Measurements from ENCODE around the gene ZP3.
"Not testable (repeated sequence)": the region's sequence is repeated elsewhere in the genome, so short reads cannot be mapped to it uniquely, and the experiment has no call there.

GRCh38 chr7:76395605-76395964 lies 29.2 kb upstream of the ZP3 start:
- TF ChIP-seq, protein P1, sequence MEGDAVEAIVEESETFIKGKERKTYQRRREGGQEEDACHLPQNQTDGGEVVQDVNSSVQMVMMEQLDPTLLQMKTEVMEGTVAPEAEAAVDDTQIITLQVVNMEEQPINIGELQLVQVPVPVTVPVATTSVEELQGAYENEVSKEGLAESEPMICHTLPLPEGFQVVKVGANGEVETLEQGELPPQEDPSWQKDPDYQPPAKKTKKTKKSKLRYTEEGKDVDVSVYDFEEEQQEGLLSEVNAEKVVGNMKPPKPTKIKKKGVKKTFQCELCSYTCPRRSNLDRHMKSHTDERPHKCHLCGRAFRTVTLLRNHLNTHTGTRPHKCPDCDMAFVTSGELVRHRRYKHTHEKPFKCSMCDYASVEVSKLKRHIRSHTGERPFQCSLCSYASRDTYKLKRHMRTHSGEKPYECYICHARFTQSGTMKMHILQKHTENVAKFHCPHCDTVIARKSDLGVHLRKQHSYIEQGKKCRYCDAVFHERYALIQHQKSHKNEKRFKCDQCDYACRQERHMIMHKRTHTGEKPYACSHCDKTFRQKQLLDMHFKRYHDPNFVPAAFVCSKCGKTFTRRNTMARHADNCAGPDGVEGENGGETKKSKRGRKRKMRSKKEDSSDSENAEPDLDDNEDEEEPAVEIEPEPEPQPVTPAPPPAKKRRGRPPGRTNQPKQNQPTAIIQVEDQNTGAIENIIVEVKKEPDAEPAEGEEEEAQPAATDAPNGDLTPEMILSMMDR (IDR thresholded peaks at IDR 0.05): not testable (repeated sequence)
- not testable (repeated sequence) for TF ChIP-seq EP300 (IDR thresholded peaks at IDR 0.05); POLR2A (IDR thresholded peaks at IDR 0.05; ENCODE audit: low read depth)
